BLaER1 treated with 17β-estradiol and CSF1 and Interleukin-3, amounts not matched to agents 10 nM and 100 nM (cell line): ENCODE measurements around the gene PRELID3B.
A peak's percentile ranks its signal among the peaks of the same experiment; 100 is the strongest.

Source experiments
- H3K27ac ChIP-seq, 11 experiments: shearing (Covaris generic); formaldehyde crosslinking; 2 replicates each; pipeline ENCODE4 v1.8.1; 2022
- H3K27me3 ChIP-seq, 11 experiments: shearing (Covaris generic); formaldehyde crosslinking; 2 replicates each; pipeline ENCODE4 v1.8.1; 2022
- H3K36me3 ChIP-seq, 11 experiments: shearing (Covaris generic); formaldehyde crosslinking; 2 replicates each; pipeline ENCODE4 v1.8.1; 2022
- H3K4me1 ChIP-seq, 10 experiments: shearing (Covaris generic); formaldehyde crosslinking; 2 replicates each; pipeline ENCODE4 v1.8.1; 2022
- H3K4me2 ChIP-seq, 11 experiments: shearing (Covaris generic); formaldehyde crosslinking; 2 replicates each; pipeline ENCODE4 v1.8.1; 2022
- H3K4me3 ChIP-seq, 10 experiments: shearing (Covaris generic); formaldehyde crosslinking; 2 replicates each; pipeline ENCODE4 v1.8.1; 2022
- H3K9ac ChIP-seq, 11 experiments: shearing (Covaris generic); formaldehyde crosslinking; 2 replicates each; pipeline ENCODE4 v1.8.1; 2022
- H3K9me3 ChIP-seq, 11 experiments: shearing (Covaris generic); formaldehyde crosslinking; replicated peaks in 1 of 11; 2 replicates each; pipeline ENCODE4 v1.8.1; 2022
- H4K20me1 ChIP-seq, 11 experiments: shearing (Covaris generic); formaldehyde crosslinking; 2 replicates each; pipeline ENCODE4 v1.8.1; 2022
- Cebpa-rat ChIP-seq, 11 experiments: shearing (Covaris generic); IDR thresholded peaks; 2 replicates each; pipeline ENCODE4 v1.8.1; 2022

Gene PRELID3B

DNA sequence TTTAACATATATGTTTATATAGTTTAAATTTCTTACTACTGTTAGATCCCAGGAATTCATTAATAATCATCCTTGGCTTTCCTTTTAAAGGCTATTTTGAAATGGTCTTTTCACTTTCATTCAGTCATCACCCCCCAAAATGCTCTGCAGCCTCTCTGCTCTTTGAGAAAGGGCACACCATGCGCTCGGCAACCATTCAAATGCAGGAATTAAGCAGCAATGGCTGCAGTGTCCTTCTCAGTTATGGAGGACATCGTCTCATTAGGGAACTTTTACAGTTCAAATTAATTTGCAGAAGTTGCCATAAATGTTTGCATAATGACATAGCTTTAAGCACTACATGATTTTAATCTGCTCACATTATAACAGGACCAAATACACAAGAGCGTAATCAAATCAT is 17.1 kb downstream of the PRELID3B start:
- H3K4me3 ChIP-seq, result no peak overlapping the region
- H3K9ac ChIP-seq, result no peak overlapping the region
- peaks cover 44 to 93% (median 78%) of the 10 kb centered on the region in 11 experiments; a peak in 21 of 22 replicates for H4K20me1 ChIP-seq
- no peak for TF ChIP-seq Cebpa-rat (IDR thresholded peaks at IDR 0.05)
- H3K4me2 ChIP-seq, result no peak overlapping the region
- no peaks in the 10 kb centered on the region for H3K9me3 ChIP-seq
- peaks cover 76 to 99% (median 87%) of the 10 kb centered on the region in 11 experiments for H3K36me3 ChIP-seq
- no peak overlapping the region for H3K27ac ChIP-seq
- H3K27me3 ChIP-seq, result no peaks in the 10 kb centered on the region
- peaks cover 20 to 39% (median 24%) of the 10 kb centered on the region in 10 experiments for H3K4me1 ChIP-seq

DNA sequence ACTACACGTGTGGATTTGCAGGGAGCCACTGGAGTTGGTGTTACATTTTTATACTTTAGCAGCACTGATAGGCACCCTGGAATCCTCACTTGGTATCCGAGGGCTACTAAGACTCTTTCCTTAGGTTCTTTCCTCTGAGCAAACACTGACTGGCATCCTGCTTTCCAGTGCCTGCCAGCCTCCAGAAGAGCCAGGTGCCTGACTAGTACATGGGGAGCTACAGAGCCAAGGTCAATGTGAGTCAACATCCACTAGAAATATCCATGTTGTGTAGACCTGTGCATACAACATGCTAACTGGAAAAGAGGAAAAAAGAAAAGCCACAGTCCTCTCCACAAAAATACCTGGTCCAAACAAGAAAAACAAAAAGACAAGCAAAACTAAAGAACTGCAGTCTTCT is 17.5 kb downstream of the PRELID3B start:
- no peaks in the 10 kb centered on the region for H3K9me3 ChIP-seq
- no peak overlapping the region for H3K4me2 ChIP-seq
- H3K4me1 ChIP-seq, result peaks cover 17 to 35% (median 20%) of the 10 kb centered on the region in 10 experiments
- H3K9ac ChIP-seq, result no peak overlapping the region
- no peak for TF ChIP-seq Cebpa-rat (IDR thresholded peaks at IDR 0.05)
- H3K27me3 ChIP-seq, result no peaks in the 10 kb centered on the region
- H4K20me1 ChIP-seq, result peaks cover 44 to 89% (median 75%) of the 10 kb centered on the region in 11 experiments; a peak in 21 of 22 replicates
- H3K4me3 ChIP-seq, result no peak overlapping the region
- peaks cover 72 to 96% (median 82%) of the 10 kb centered on the region in 11 experiments for H3K36me3 ChIP-seq
- no peak overlapping the region for H3K27ac ChIP-seq

DNA sequence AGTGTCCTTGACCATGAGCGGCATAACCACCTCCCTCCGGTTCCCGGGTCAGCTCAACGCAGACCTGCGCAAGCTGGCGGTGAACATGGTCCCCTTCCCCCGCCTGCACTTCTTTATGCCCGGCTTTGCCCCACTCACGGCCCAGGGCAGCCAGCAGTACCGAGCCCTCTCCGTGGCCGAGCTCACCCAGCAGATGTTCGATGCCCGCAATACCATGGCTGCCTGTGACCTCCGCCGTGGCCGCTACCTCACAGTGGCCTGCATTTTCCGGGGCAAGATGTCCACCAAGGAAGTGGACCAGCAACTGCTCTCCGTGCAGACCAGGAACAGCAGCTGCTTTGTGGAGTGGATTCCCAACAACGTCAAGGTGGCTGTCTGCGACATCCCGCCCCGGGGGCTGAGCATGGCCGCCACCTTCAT is 18.5 kb downstream of the PRELID3B start:
- Histone ChIP-seq H3K27me3 (no peaks in the 10 kb centered on the region), H3K4me3 (no peak overlapping the region), H3K9me3 (no peaks in the 10 kb centered on the region), H3K9ac (no peak overlapping the region), H3K4me2 (no peak overlapping the region), H4K20me1 (peaks cover 37 to 79% (median 67%) of the 10 kb centered on the region in 11 experiments; a peak in 21 of 22 replicates), H3K27ac (no peak overlapping the region), H3K4me1 (peaks cover 8 to 25% (median 11%) of the 10 kb centered on the region in 10 experiments), H3K36me3 (peaks cover 63 to 88% (median 73%) of the 10 kb centered on the region in 11 experiments)
- no peak for TF ChIP-seq Cebpa-rat (IDR thresholded peaks at IDR 0.05)

DNA sequence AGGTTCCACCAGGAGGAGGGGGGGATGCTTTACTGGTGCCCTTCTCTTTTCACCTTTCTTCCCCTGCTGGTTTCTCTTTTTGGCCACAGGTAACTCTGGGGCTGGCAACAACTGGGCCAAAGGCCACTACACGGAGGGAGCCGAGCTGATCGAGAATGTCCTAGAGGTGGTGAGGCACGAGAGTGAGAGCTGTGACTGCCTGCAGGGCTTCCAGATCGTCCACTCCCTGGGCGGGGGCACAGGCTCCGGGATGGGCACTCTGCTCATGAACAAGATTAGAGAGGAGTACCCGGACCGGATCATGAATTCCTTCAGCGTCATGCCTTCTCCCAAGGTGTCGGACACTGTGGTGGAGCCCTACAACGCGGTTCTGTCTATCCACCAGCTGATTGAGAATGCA is 19.0 kb downstream of the PRELID3B start:
- Histone ChIP-seq H3K27ac (no peak overlapping the region), H3K9me3 (no peaks in the 10 kb centered on the region), H3K27me3 (no peaks in the 10 kb centered on the region), H3K4me1 (peaks cover 3 to 20% (median 6%) of the 10 kb centered on the region in 10 experiments; a peak in 17 of 20 replicates), H3K36me3 (peaks cover 58 to 88% (median 68%) of the 10 kb centered on the region in 11 experiments), H3K9ac (no peak overlapping the region), H4K20me1 (peaks cover 32 to 74% (median 66%) of the 10 kb centered on the region in 11 experiments; a peak in 21 of 22 replicates), H3K4me2 (no peak overlapping the region), H3K4me3 (no peak overlapping the region)
- no peak for TF ChIP-seq Cebpa-rat (IDR thresholded peaks at IDR 0.05)

DNA sequence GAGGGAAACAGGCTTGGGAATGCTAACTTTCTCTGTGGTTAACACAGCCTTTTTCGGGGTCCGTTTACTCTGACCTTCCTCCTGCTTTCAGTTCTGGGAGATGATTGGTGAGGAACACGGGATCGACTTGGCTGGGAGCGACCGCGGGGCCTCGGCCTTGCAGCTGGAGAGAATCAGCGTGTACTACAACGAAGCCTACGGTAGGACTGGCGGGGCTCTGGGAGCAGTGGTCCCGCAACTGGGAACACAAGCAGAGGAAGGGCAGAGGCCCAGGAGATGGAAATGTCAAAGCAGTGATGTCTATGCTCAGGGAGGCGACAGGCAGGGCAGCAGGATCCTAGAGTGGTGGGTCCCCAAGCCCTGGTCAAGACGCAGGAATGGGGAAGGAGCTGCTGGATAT is 19.8 kb downstream of the PRELID3B start:
- Histone ChIP-seq H3K4me1 (peaks cover 0 to 18% (median 4%) of the 10 kb centered on the region in 10 experiments; a peak in 15 of 20 replicates), H3K27ac (no peak overlapping the region), H4K20me1 (peaks cover 26 to 66% (median 60%) of the 10 kb centered on the region in 11 experiments; a peak in 21 of 22 replicates), H3K27me3 (no peaks in the 10 kb centered on the region), H3K4me2 (no peak overlapping the region), H3K36me3 (peaks cover 49 to 88% (median 59%) of the 10 kb centered on the region in 11 experiments), H3K9ac (no peak overlapping the region; a peak in 1 of 22 replicates), H3K4me3 (no peak overlapping the region), H3K9me3 (no peaks in the 10 kb centered on the region)
- no peak for TF ChIP-seq Cebpa-rat (IDR thresholded peaks at IDR 0.05)

DNA sequence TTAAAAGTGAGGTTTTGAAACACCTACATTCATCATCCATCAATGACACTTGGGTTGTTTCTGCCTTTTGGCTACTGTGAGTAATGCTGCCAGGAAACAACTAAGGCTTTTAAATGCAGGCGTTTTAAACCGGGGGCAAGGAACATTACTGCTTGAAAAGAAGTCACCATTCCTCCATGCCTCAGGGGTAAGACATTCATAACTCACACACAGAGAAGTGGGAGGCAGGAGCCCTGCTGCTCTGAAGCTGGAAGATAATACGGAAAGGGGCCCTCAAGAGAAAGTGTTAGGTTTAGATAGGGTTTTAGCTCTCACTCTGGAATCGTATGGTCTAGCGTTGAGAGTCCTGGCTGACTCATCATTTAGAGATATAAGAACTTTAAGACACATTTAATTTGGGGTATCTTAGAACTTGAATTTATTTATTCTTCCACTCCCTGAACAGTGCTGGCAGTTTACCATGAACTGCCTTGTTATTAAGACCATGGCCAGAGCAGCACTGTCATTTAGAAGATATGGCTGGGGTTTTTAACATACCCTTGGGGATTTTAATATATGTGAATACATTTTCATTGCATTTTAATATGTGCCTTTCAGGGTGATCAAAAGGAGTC is 21.5 kb downstream of the PRELID3B start:
- Histone ChIP-seq H3K27ac (no peak overlapping the region), H3K36me3 (peaks cover 34 to 71% (median 42%) of the 10 kb centered on the region in 11 experiments), H3K9me3 (no peaks in the 10 kb centered on the region), H3K4me2 (no peak overlapping the region), H4K20me1 (peaks cover 10 to 57% (median 45%) of the 10 kb centered on the region in 11 experiments; a peak in 21 of 22 replicates), H3K4me3 (no peak overlapping the region), H3K27me3 (no peaks in the 10 kb centered on the region), H3K4me1 (peaks cover 12 to 22% (median 17%) of the 10 kb centered on the region in 10 experiments; a peak in 18 of 20 replicates), H3K9ac (no peak overlapping the region)
- no peak for TF ChIP-seq Cebpa-rat (IDR thresholded peaks at IDR 0.05)

DNA sequence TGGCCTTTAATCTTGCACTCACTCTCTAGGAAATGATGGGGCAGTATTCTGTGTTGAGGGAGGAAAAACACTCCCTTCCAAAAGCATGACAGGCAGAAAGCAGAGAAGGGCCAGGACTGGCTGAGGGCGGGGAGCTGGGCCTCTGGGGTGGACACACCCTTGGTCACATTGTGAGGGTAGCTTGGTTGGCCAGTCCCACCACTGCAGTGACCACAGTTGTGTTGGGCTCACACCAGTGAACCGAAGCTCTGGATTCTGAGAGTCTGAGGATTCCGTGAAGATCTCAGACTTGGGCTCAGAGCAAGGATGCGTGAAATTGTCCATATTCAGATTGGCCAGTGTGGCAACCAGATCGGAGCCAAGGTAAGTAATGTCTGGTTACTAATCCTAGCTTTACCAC is 23.4 kb downstream of the PRELID3B start, which contains the start of gene TUBB1:
Gene TUBB1 (plus strand): TSS at position 213 of the 400 bp plus-strand sequence. CDS start 94 bp downstream, at position 307.
- Histone ChIP-seq H3K4me2 (no peak within 1 kb of the TSS; a peak in 1 of 22 replicates), H3K4me1 (peaks cover 23 to 34% (median 28%) of the 10 kb centered on the region in 10 experiments), H3K9me3 (no peaks in the 10 kb centered on the region), H3K4me3 (no peak within 1 kb of the TSS), H3K27me3 (no peaks in the 10 kb centered on the region), H4K20me1 (peaks cover 2 to 48% (median 27%) of the 10 kb centered on the region in 11 experiments; a peak in 19 of 22 replicates), H3K27ac (no peak within 1 kb of the TSS), H3K9ac (no peak within 1 kb of the TSS; a peak in 1 of 22 replicates), H3K36me3 (peaks cover 16 to 53% (median 24%) of the 10 kb centered on the region in 11 experiments)
- no peak for TF ChIP-seq Cebpa-rat (IDR thresholded peaks at IDR 0.05)

DNA sequence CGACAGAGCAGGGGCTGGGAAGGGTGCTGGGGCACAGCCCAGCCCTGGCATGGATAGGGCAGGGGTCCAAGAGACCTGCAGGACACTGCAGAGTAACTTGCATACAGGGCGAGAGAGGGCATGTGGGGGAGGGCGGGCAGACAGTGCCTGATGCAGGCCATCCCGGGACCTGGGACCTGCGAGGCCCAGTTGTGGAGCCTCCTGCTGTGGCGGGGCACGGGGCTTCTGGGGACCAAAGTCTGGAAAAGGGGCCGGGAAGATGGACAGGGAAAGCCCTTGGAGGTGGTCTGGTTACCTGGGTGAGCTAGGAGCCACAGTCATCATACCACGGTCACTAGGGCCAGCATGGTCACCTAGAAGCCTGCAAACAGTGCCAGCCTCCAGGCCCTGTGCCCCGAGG is 23.8 kb downstream of the PRELID3B start:
- Histone ChIP-seq H3K4me1 (peaks cover 25 to 34% (median 31%) of the 10 kb centered on the region in 10 experiments), H3K36me3 (peaks cover 12 to 49% (median 20%) of the 10 kb centered on the region in 11 experiments), H3K4me2 (no peak overlapping the region), H3K27ac (no peak overlapping the region), H3K27me3 (no peaks in the 10 kb centered on the region), H3K9ac (no peak overlapping the region), H3K9me3 (no peaks in the 10 kb centered on the region), H4K20me1 (peaks cover 0 to 44% (median 23%) of the 10 kb centered on the region in 11 experiments; a peak in 18 of 22 replicates), H3K4me3 (no peak overlapping the region)
- TF ChIP-seq Cebpa-rat (IDR thresholded peaks at IDR 0.05), result no peak

DNA sequence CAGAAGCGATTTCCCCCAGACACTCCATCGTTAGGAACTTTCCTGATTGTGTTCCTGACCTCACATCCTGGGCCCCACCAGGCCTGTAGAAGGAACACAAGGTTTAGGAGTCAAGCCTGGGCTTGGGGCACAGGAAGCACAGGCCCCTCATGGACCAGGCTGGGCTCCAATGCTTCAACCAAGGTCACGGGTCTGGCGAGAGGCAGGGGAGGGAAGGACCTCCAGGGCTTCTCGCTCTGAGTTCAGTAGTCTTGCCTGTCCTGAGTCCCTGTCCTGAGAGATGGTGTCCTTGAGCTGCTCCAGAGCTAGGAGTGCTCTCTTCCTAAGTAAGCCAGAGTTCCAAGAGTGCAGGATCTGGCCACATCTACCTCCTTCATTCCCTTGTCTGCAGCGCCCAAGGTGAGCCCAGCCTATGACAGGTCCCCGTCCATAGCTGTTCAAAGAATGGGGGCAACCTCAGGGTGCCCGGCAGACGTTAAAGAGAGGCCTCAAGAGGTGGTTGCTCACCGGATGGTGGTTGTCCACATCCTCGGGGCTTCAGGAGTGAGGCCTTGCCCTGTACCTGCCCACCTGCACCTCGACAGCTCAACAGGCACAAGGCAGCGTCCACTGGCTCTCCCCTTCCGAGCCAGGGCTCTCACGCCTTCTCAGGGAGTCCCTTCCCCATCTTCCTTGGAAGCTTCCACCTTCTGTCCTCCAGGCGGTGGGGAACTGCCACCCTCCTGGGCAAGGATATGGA is 24.9 kb downstream of the PRELID3B start:
- peaks cover 0 to 32% (median 14%) of the 10 kb centered on the region in 11 experiments; a peak in 15 of 22 replicates for H4K20me1 ChIP-seq
- H3K9ac ChIP-seq, result no peak overlapping the region; a peak in 1 of 22 replicates
- no peak overlapping the region; a peak in 1 of 22 replicates for H3K27ac ChIP-seq
- no peak for TF ChIP-seq Cebpa-rat (IDR thresholded peaks at IDR 0.05)
- H3K4me3 ChIP-seq, result no peak overlapping the region
- peak overlapping the region; percentile 1 to 51 (median 26); a peak in 16 of 22 replicates for H3K4me2 ChIP-seq
- H3K36me3 ChIP-seq, result peaks cover 2 to 37% (median 8%) of the 10 kb centered on the region in 11 experiments
- peaks cover 25 to 34% (median 31%) of the 10 kb centered on the region in 10 experiments for H3K4me1 ChIP-seq
- no peaks in the 10 kb centered on the region for H3K27me3 ChIP-seq
- H3K9me3 ChIP-seq, result no peaks in the 10 kb centered on the region
